Measurements from ENCODE around the gene RBM7.

Gene RBM7

GRCh38 chr11:114447444-114447843 is 47.0 kb downstream of the RBM7 start:
- no peak for DNase-seq (ENCODE audit: low read depth in 2 of 3, low spot score in 1 of 3)

- DNase-seq (ENCODE audit: low read depth in 2 of 3, low spot score in 1 of 3), result no peak
Observed at GRCh38 chr11:114447892-114448291, 47.4 kb downstream of the RBM7 start.

- no peak for DNase-seq (ENCODE audit: low read depth in 2 of 3, low spot score in 1 of 3)
Observed at GRCh38 chr11:114448749-114449482, 48.5 kb downstream of the RBM7 start.

GRCh38 chr11:114449845-114450244 is 49.4 kb downstream of the RBM7 start:
- DNase-seq (ENCODE audit: low read depth in 2 of 3, low spot score in 1 of 3), result no peak

GRCh38 chr11:114452399-114452798 is 51.9 kb downstream of the RBM7 start:
- no peak for DNase-seq (ENCODE audit: low read depth in 2 of 3, low spot score in 1 of 3)

Data from stimulated activated CD4-positive, alpha-beta T cell treated with anti-CD3 and anti-CD28 coated beads, Interleukin-12 subunit alpha, Interleukin-12 subunit beta, amount 100 ng/mL, for 48 hours (primary cell).